ENCODE data around the gene SLC7A14.

The SLC7A14 gene

DNA sequence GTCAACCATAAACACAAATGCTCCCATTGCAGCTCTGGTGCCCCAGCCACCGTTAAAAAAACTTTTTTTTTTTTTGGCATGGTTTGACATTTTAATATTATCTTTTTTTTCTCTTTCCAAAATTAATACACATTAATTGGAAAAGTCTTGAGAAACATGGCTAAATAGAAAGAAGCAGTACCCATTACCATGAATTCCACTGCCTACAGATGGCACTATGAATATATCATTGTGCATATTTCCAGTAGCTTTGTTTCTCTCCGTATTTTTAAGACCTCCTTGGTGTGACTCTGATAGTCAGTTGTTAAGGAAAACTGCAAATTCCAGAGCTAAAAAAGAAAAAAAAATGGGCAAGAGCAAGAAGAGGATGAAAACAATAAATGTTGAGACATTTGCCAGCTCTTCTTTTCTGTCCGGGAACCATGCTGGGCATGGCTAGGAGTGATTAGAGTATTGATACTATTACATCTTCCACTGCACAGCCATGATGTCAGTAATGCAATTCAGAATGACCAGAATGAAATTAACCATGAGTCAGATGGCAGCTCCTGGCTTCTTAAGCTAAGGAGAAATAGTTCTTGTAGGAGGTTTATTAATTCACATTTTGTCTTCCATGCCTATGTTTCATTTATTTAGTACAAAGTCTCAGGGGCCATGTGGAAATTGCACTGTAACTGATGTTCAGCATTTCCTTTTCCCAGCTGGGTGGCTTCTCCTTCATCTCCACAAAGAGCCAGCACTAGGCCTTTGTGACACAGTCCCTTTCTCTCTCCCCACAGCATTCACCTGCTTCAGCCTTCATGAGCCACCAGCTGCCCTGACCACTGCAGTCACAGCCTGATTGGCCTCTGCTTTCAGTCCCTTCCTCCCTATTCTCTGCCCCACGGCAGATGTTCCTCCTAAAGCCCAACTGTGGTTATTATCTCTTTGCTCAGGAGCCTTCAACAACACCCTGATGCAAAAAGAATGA lies 31.8 kb downstream of the SLC7A14 start:
- no peaks in the 10 kb centered on the region for H3K36me3 Mint-ChIP-seq (ENCODE audit: insufficient read depth)
- no peak for DNase-seq (ENCODE audit: low spot score in 2 of 2)
- ATAC-seq (replicated peaks; ENCODE audit: extremely low read depth, poor library complexity, severe bottlenecking): no peak
- H3K27me3 Mint-ChIP-seq: peaks cover 40% of the 10 kb centered on the region
- no peaks in the 10 kb centered on the region for H3K9me3 Mint-ChIP-seq
- no peak overlapping the region for H3K27ac Mint-ChIP-seq (ENCODE audit: low read depth)
- no peak overlapping the region for H3K4me3 Mint-ChIP-seq
- H3K4me1 Mint-ChIP-seq: no peaks in the 10 kb centered on the region

DNA sequence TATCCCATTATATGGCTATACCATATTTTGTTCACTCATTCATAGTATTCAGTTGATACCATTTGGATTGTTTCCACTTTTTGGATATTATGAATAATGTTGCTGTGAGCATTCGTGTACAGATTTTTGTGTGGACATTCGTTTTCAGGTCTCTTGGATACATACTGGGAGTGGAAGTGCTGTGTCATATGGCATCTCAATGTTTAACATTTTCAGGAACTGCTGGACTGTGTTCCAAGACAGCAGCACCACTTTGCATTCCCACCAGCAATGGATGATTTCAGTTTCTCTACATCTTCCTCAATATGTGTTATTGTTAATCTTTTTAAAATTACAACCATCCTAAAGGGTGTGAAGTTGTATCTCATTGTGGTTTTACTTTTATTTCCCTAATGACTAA lies 34.6 kb downstream of the SLC7A14 start:
- H3K27me3 Mint-ChIP-seq: peaks cover 35% of the 10 kb centered on the region
- no peak overlapping the region for H3K4me3 Mint-ChIP-seq
- ATAC-seq (replicated peaks; ENCODE audit: extremely low read depth, poor library complexity, severe bottlenecking) (no peak), DNase-seq (ENCODE audit: low spot score in 2 of 2) (no peak)
- H3K9me3 Mint-ChIP-seq: no peaks in the 10 kb centered on the region
- H3K4me1 Mint-ChIP-seq: no peaks in the 10 kb centered on the region
- H3K27ac Mint-ChIP-seq (ENCODE audit: low read depth): no peak overlapping the region
- no peaks in the 10 kb centered on the region for H3K36me3 Mint-ChIP-seq (ENCODE audit: insufficient read depth)

DNA sequence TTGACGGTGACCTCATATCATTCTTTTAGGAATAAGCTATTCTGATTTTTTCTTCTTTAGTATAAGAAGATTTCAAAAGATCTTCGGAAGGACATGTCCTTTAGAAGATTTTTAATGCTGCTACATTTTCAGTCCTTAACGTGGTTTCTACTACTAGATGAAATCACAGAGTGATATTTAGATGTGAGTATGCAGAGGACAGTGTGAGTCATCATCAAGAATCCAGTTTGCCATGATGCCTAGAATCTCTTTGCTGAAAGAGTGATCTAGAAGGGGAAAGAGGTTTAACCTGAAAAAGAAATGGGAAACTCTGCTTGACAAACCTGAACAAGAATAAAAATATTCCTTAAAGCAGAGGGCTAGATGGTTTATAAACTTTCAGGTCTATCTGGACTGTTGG lies 43.2 kb downstream of the SLC7A14 start:
- no peak for DNase-seq (ENCODE audit: low spot score in 2 of 2)
- no peak overlapping the region for H3K27ac Mint-ChIP-seq (ENCODE audit: low read depth)
- H3K9me3 Mint-ChIP-seq: no peaks in the 10 kb centered on the region
- H3K36me3 Mint-ChIP-seq (ENCODE audit: insufficient read depth): no peaks in the 10 kb centered on the region
- H3K4me3 Mint-ChIP-seq: no peak overlapping the region
- no peaks in the 10 kb centered on the region for H3K4me1 Mint-ChIP-seq
- peaks cover 31% of the 10 kb centered on the region for H3K27me3 Mint-ChIP-seq
- ATAC-seq (replicated peaks; ENCODE audit: extremely low read depth, poor library complexity, severe bottlenecking): no peak

DNA sequence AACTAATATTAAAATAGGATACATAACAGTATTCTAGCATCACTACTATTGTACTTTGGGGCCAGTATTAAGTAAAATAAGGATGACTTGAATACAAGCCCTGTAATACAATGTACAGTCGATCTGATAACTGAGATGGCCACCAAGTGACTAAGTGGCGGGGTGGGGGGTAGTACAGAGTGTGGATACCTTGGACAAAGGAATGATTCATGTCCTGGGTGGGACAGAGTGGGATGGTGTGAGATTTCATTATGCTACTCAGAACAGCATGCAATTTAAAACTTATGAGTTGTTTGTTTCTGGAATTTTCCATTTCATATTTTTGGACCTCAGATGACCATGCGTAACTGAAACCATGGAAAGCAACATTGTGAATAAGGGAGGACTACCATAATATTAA lies 46.0 kb downstream of the SLC7A14 start:
- Mint-ChIP-seq H3K36me3 (ENCODE audit: insufficient read depth) (no peaks in the 10 kb centered on the region), H3K9me3 (no peaks in the 10 kb centered on the region)

DNA sequence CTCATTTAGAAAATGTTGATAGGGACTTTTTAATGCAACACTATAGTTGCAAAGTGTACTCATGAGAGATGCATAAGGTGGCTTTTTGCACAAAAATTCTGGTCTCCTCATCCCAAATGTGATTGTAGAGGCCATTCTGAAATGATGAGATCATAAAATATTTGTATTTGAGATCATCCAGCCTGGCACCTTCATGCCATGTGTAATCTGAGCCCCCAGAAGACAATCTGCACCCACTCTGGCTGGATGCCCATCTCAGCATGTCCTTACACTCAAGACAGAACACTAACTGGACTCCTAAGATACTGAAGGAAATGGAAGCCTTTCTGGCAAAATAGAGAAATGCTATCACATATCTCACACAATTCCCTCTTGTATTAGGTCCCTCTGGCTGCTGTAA lies 49.2 kb downstream of the SLC7A14 start:
- DNase-seq (ENCODE audit: low spot score in 2 of 2) (no peak), ATAC-seq (replicated peaks; ENCODE audit: extremely low read depth, poor library complexity, severe bottlenecking) (no peak)
- no peaks in the 10 kb centered on the region for H3K36me3 Mint-ChIP-seq (ENCODE audit: insufficient read depth)
- no peaks in the 10 kb centered on the region for H3K9me3 Mint-ChIP-seq
- H3K4me1 Mint-ChIP-seq: no peaks in the 10 kb centered on the region
- peaks cover 43% of the 10 kb centered on the region for H3K27me3 Mint-ChIP-seq
- H3K27ac Mint-ChIP-seq (ENCODE audit: low read depth): no peak overlapping the region
- H3K4me3 Mint-ChIP-seq: no peak overlapping the region

More for the DNA sequence above, 46.0 kb downstream of the SLC7A14 start:
- no peak overlapping the region for H3K4me3 Mint-ChIP-seq
- H3K27ac Mint-ChIP-seq (ENCODE audit: low read depth): no peak overlapping the region
- ATAC-seq (replicated peaks; ENCODE audit: extremely low read depth, poor library complexity, severe bottlenecking) (no peak), DNase-seq (ENCODE audit: low spot score in 2 of 2) (no peak)
- H3K27me3 Mint-ChIP-seq: peaks cover 56% of the 10 kb centered on the region
- H3K4me1 Mint-ChIP-seq: no peaks in the 10 kb centered on the region

DNA sequence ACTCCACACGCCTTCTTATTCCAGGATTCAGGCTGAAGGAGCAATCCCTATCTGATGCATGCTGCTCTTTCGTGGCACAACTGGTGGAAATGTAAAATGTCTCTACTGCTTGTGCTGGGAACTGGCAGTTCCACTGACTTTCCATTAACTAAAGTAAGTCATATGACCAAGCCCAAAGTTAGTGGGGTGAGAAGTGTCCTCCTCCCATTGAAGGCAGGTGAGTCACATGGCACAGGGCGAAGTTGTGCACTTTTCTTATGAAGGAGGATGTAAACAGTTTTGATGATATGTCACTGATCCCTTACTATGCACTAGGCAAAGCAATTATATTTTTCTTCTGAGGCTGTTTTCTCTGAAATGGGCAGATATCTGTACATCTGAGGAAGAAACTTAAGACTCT lies 51.6 kb downstream of the SLC7A14 start:
- Mint-ChIP-seq H3K27ac (ENCODE audit: low read depth) (no peak overlapping the region), H3K4me3 (no peak overlapping the region), H3K9me3 (no peaks in the 10 kb centered on the region), H3K36me3 (ENCODE audit: insufficient read depth) (no peaks in the 10 kb centered on the region), H3K27me3 (peaks cover 49% of the 10 kb centered on the region), H3K4me1 (no peaks in the 10 kb centered on the region)
- DNase-seq (ENCODE audit: low spot score in 2 of 2) (no peak), ATAC-seq (replicated peaks; ENCODE audit: extremely low read depth, poor library complexity, severe bottlenecking) (no peak)

DNA sequence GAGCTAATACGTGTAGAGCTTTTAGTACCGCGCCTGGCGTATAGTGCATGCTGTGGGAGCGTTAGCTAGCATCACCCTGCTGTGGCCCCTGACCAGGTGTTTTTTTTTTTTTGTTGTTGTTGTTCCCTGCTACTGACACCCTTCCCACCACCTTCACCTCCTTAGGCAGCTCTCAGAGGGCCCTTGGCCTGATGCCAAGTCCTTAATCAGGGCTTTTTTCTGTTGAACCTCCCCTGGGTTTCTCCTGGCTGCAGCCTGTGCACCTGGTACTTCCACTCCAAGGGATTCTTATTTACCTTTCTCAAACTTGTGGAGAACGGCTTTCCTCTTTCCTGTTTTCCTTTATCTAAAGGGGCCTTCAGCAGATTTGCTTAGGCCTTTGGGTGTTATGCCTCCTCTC lies 53.3 kb downstream of the SLC7A14 start:
- Mint-ChIP-seq H3K9me3 (no peaks in the 10 kb centered on the region), H3K4me1 (no peaks in the 10 kb centered on the region)

DNA sequence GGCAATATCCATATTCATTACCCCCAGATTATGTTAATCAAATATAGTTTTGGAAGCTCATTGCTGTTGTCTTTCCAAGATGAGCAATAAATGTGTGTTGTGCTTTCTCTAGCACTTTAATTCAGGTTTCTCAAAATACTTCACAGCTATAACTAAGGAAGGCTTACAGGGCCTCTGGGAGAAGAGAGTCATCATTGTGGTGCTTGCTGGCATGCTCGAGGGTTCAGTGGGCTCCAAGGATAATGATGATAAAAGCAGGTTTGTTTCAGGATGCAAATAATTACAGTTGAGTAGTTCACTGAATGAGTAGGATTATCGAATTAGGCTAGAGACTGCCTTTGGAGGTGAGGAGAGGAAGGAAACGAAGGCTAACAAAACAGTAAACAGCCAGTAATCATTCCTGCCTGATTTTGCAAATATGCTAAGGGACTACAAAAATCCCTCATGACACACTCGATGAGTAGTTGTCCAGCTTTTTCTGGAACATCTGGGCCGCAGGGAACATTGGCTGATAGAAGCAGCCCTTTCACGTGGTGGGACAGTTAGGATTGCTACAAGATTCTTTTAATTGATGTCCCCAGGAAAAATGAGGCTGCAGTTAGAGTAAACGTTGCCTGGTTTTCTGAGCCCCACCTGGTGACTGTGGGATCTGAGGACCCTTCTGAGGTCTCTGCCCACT lies 54.1 kb downstream of the SLC7A14 start:
- Mint-ChIP-seq H3K27ac (ENCODE audit: low read depth) (no peak overlapping the region), H3K9me3 (no peaks in the 10 kb centered on the region), H3K27me3 (peaks cover 28% of the 10 kb centered on the region), H3K4me1 (no peaks in the 10 kb centered on the region), H3K36me3 (ENCODE audit: insufficient read depth) (no peaks in the 10 kb centered on the region), H3K4me3 (no peak overlapping the region)
- no peak for DNase-seq (ENCODE audit: low spot score in 2 of 2)
- ATAC-seq (replicated peaks; ENCODE audit: extremely low read depth, poor library complexity, severe bottlenecking): no peak

More for the DNA sequence above, 53.3 kb downstream of the SLC7A14 start:
- DNase-seq (ENCODE audit: low spot score in 2 of 2): no peak
- Mint-ChIP-seq H3K27me3 (peaks cover 36% of the 10 kb centered on the region), H3K4me3 (no peak overlapping the region), H3K36me3 (ENCODE audit: insufficient read depth) (no peaks in the 10 kb centered on the region), H3K27ac (ENCODE audit: low read depth) (no peak overlapping the region)
- no peak for ATAC-seq (replicated peaks; ENCODE audit: extremely low read depth, poor library complexity, severe bottlenecking)

DNA sequence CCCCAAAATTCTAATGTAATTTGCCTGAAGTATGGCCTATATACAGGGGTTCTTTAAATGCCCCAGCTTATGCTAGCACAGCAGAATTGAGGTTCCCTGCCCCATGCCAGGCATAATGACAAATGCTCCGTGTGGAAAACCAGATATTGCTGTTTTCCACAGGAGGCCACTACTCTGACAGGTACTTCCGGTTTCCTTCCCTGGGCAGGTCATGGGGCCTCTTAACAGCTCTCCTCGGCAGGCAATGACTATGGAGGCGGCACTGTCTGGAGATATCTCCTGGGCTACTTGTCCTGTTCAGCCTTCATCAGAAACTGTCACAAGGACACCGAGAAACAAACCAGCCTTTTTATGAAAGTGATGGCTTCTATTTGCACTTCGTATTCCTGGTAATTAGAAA lies 54.8 kb downstream of the SLC7A14 start:
- no peaks in the 10 kb centered on the region for H3K4me1 Mint-ChIP-seq
- H3K9me3 Mint-ChIP-seq: no peaks in the 10 kb centered on the region
- H3K27me3 Mint-ChIP-seq: peaks cover 21% of the 10 kb centered on the region
- H3K36me3 Mint-ChIP-seq (ENCODE audit: insufficient read depth): no peaks in the 10 kb centered on the region
- no peak overlapping the region for H3K27ac Mint-ChIP-seq (ENCODE audit: low read depth)
- DNase-seq (ENCODE audit: low spot score in 2 of 2): no peak
- H3K4me3 Mint-ChIP-seq: no peak overlapping the region
- ATAC-seq (replicated peaks; ENCODE audit: extremely low read depth, poor library complexity, severe bottlenecking): no peak

DNA sequence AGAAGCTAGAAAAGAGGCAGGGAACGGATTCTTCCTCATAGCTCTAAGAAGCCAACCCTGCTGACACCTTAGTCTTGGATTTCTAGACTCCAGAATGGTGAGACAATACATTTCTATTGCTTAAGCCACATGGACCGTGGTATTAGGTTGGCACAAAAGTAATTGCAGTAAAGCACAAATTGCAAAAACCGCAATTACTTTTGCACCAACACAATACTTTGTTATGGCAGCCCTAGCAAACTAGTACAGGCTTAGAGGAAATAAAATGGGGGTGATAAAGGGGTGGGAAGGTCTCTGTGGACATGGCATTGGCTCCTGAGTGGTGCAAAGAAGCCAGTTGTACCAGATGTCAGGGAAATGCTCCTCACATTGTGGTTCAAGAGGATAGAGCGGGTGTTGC lies 56.0 kb downstream of the SLC7A14 start:
- Mint-ChIP-seq H3K4me3 (no peak overlapping the region), H3K27ac (ENCODE audit: low read depth) (no peak overlapping the region), H3K36me3 (ENCODE audit: insufficient read depth) (no peaks in the 10 kb centered on the region), H3K9me3 (no peaks in the 10 kb centered on the region), H3K27me3 (peaks cover 13% of the 10 kb centered on the region), H3K4me1 (no peaks in the 10 kb centered on the region)
- no peak for DNase-seq (ENCODE audit: low spot score in 2 of 2)
- ATAC-seq (replicated peaks; ENCODE audit: extremely low read depth, poor library complexity, severe bottlenecking): no peak

DNA sequence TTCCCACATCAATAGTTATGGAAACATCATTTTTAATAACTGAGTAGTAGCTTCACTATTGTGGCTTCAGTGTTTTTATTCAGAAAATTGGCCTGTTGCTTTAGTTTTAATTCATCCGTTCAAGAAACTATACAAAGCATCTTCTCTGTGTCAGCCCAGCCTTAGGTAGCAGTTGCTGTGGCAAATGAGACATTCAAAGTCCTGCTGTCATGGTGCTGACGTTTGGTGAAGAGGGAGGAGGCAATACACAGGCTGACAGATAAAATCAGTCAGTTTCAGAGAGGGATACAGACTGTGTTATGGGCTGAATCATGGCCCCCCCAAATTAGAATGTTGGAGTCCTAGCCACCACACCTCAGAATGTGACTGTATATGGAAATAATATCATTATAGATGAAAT lies 56.5 kb downstream of the SLC7A14 start:
- DNase-seq (ENCODE audit: low spot score in 2 of 2): no peak
- Mint-ChIP-seq H3K27me3 (peaks cover 13% of the 10 kb centered on the region), H3K27ac (ENCODE audit: low read depth) (no peak overlapping the region), H3K4me1 (no peaks in the 10 kb centered on the region), H3K9me3 (no peaks in the 10 kb centered on the region), H3K36me3 (ENCODE audit: insufficient read depth) (no peaks in the 10 kb centered on the region), H3K4me3 (no peak overlapping the region)
- ATAC-seq (replicated peaks; ENCODE audit: extremely low read depth, poor library complexity, severe bottlenecking): no peak

DNA sequence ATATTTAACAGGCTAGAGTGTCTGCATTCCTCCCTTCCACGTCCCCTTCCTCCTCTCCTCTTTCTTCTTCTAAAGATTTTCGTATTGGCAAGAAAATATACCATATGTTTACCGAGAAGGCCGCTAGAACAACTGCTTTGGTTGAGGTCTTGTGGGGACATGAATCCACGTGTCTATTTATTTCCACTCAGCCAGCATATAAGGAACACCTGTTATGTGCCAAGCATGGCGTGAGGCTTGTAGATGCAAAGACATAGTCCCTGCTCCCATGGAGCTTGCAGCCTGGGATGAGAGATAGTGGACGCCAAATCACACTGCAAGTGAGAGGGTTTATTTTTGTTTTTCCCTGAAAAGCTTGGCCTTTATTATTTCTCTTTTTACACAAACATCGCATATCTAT lies 57.1 kb downstream of the SLC7A14 start:
- ATAC-seq (replicated peaks; ENCODE audit: extremely low read depth, poor library complexity, severe bottlenecking) (no peak), DNase-seq (ENCODE audit: low spot score in 2 of 2) (no peak)
- Mint-ChIP-seq H3K36me3 (ENCODE audit: insufficient read depth) (no peaks in the 10 kb centered on the region), H3K9me3 (no peaks in the 10 kb centered on the region), H3K4me3 (no peak overlapping the region), H3K27me3 (peaks cover 13% of the 10 kb centered on the region), H3K27ac (ENCODE audit: low read depth) (no peak overlapping the region), H3K4me1 (no peaks in the 10 kb centered on the region)

DNA sequence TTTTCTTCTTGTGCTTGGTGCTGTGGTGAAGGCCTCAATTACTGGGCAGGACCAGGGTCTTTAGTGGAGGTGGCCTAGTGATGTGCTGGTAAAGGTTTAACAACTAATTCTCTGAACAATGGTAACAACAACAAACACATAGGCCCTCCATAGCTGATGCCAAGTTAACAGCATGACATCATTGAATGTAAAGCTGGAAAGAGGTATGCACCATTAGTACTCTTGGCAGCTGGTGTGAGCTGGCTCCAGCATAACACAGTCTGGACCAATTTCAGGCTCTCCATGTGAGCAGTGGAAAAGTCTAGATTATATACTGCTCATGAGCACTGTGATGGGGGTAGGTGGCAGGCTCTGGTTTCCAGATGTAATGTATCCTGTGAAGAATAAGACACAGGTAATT lies 61.8 kb downstream of the SLC7A14 start:
- H3K36me3 Mint-ChIP-seq (ENCODE audit: insufficient read depth): no peaks in the 10 kb centered on the region
- no peak overlapping the region for H3K27ac Mint-ChIP-seq (ENCODE audit: low read depth)
- H3K9me3 Mint-ChIP-seq: no peaks in the 10 kb centered on the region
- DNase-seq (ENCODE audit: low spot score in 2 of 2) (no peak), ATAC-seq (replicated peaks; ENCODE audit: extremely low read depth, poor library complexity, severe bottlenecking) (no peak)
- no peak overlapping the region for H3K4me3 Mint-ChIP-seq
- no peaks in the 10 kb centered on the region for H3K4me1 Mint-ChIP-seq
- H3K27me3 Mint-ChIP-seq: no peaks in the 10 kb centered on the region
